ENCODE data around the gene PRCP.
A peak's percentile ranks its signal among the peaks of the same experiment; 100 is the strongest.

The PRCP gene

DNA sequence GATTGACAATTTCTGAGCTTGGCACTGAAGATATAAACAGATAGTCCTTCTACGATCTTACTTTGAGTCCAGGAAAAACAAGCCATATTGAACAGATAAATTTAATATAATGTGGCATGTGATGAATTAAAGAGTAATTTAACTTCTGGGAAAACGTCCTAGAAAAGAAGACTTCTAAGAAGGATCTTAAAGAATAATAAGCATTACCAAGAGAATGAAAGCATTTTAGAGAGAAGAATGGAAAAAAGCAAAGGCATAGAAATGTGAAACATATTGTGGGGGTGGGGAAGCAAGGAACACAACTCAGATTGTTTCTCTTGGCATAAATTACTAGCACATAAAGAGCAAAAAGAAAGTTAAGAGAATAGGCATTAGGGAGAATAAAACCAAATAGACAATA lies 6.7 kb upstream of the PRCP start:
- DNase-seq, result no peak

DNA sequence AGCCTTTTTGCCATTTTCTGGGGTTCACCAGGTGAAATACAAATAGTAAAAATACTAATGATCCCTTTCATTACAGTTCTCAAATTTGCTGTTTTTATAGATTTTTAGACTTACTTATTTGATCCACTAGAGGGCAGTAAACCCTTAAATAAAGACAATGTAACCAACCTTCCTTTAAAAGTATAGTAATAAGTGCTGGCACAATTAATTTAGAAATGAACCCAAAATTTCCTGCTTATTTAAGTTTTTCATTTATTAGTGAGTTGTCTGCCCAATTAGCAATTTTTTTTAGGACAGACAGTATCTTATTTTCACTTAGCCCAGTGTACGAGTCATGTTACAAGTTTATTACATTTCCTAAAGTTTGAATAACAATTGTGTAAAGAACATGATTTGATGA lies 6.0 kb upstream of the PRCP start:
- no peak for DNase-seq

DNA sequence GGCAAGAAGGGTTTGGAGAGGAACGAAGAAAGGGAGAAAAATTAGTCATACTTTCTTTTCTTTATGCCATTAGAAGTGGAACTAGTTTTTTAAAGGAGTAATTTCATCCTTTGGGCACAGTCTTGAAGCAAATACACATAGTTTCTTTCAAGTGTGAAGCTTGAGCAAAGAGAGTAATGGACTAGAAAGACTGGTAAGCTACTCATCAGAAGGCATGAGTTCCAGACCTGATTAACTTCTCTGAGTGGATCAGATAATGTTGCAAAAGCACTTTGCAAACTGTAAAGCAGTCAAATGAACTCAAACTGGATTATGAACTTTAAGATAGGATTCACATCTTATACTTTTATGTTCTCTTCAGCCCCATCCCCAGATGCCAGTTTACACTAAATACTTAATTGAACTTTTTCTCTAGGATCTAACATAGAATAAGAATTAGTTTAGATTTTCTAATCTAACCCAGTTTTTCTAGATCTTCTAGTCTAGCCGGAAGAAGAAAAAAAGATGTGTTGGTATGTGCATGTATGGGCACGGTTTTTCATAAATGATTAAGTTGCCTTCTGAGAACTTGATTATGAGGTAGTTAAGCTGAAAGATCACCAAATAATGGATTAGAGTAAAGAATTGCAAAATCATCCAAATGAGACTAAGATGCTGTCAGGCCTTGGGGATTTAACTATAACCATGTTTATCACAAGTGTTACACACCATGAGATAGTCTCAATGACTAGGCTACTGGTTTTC lies 3.8 kb upstream of the PRCP start:
- no peak for DNase-seq

DNA sequence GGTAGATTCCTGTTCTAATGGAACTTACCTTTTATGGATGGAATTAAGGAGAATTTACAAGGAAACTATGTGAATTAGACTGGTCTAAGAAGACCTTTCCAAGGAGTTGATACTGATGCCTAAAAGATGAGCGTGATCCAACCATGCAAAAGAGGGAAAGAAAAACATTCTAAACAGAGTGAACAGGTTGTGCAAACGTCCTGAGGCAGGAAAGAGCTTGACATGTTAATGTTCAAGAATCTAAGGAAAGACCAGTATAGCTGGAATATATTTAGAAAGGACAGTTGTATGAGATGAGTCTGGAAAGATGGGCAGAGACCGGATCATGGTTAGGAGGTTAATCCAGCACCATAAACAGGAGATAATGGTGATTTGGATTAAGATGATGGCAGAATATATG lies 2.6 kb upstream of the PRCP start:
- DNase-seq, result no peak

DNA sequence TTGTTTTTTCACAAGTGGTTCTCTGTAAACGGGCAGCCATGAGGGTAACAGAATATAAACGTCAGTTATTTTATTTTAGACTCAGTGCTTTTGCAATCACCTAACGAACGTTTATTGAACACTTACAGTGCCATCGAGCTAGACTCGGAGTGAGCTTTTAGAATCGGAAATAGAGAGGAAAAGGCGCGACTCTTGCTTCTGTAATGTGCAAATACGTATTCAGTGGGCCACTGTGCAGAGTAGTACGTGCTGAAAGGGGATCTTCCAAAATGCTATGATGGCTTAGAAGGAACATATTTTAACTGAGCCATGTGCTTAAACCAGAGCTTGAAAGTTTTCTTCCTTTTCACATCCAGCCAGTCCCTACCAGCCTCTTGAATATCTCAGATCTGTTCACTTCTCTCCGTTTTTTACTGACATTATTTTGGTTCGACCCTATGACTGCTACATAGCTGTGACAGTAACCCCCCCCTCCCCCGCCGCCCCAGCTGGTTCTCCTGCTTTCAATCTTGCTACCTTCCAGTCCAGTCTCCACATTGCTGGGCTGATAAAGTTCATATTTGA lies 1.8 kb upstream of the PRCP start:
- no peak for DNase-seq

DNA sequence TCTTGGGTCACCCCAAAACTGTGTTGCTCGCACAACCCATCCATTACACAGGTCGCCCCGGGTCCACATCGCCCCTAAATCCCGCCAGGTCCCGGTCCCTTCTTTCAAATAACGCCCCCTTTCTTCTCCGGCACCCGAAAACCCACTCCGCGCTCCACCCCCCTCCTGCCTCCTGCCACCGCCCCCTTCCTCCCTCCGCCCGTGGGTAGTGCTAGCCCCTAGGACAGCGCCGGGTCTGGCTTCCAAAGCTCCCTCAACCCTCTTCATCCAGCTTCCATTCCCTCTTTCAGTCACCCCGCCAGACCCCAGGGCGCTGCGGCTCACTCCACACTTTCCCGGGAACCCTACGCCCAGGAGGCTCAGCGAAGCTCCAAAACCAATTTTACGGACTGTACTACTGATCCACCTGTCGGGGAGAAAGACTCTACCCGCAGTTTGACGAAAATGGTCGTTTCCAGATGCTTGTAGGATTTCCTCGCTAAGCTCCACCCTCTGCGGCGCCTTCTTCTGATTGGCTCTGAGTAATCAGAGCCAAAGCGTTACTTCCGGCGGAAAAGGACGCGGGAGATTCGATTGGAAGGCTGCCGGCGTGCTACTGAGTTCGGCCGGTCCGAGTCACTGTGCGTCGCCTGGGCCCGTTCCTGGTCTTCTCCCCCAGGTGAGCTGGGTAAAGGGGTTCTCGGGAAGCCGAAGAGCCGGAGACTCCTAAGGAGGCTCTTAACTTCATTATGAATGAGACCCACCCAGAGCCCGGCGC lies 1.1 kb upstream of the PRCP start, which contains the start of gene DDIAS:
Gene DDIAS (plus strand): TSS at position 572 of the 757 bp plus-strand sequence. CDS start 13,003 bp downstream, outside the sequence.
- DNase-seq, result peak; percentile 93

DNA sequence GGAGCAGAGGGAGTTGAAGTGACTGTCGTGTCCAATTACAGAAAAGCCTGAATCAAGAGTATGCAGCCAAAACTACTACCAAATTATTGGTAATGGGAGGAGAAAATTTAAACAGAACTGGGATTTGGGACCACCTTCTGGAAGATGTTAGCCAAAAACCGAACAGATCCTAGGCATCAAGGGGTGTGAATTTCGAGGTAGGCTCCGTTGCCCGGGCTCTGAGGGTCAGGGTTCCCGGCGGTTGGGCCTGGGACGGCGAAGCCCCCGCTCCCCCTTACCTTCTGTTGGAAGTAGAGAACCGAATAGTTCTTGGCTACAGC lies 313 bp downstream of the PRCP start:
- no peak for DNase-seq

DNA sequence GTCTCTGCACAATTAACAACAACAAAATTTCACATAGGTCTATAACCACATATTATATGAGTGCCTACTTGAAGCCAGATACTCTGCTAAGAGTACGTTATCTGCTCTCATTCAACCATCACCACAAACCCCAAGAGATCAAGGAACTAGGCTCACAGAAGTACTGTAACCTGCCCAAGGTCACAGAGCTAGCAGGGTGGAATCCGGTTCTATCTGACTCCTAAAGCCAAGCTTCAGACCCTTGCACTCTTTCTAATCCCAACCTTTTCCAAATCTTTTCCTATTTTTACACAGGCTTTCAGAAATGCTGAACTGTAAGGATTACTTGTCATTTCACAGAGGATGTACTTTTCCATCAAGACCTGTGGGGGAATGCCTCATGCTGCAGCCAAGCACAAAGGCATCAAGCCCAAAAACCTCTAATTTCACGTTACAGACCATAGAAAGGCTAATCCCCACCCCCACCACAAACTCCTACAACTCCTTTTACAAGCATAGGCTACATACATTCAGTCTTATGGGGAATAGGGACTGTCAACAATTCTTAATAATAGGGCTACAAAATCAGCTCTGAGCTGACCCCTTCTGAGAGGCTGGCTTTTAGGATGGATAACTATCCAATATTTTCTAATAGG lies 927 bp downstream of the PRCP start:
- no peak for DNase-seq

DNA sequence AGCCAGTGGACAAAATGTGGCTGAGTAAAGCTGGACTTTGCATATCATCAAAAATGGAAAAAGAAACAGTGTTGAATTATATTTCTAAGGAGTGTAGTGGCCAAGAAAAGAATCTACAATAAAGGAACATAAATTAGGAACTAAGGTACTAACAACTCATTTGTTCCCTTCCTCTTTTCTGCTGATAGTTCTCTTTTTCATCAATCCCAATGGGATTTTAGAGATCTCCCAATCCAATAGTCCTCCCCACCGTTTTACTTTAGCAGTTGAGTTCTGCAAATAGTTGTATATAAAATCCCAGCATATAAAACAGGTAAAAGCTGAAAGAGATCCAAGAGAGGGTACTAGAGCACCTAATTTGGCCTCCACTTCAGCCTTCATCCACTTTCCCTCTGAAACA lies 2.0 kb downstream of the PRCP start:
- no peak for DNase-seq

DNA sequence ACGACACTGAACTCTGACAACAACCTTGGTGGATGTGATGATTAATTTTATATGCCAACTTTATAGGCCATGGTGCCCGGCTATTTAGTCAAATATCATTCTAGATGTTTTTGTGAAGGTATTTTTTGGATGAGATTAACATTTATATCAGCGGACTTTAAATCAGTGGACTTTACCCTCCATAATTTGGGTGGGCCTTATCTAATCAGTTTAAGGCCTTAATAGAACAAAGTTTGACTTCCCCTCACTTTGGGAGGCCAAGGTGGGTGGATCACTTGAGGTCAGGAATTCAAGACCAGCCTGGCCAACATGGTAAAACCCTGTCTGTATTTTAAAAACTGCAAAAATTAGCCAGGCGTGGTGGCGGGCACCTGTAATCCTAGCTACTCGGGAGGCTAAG lies 4.0 kb downstream of the PRCP start:
- no peak for DNase-seq

DNA sequence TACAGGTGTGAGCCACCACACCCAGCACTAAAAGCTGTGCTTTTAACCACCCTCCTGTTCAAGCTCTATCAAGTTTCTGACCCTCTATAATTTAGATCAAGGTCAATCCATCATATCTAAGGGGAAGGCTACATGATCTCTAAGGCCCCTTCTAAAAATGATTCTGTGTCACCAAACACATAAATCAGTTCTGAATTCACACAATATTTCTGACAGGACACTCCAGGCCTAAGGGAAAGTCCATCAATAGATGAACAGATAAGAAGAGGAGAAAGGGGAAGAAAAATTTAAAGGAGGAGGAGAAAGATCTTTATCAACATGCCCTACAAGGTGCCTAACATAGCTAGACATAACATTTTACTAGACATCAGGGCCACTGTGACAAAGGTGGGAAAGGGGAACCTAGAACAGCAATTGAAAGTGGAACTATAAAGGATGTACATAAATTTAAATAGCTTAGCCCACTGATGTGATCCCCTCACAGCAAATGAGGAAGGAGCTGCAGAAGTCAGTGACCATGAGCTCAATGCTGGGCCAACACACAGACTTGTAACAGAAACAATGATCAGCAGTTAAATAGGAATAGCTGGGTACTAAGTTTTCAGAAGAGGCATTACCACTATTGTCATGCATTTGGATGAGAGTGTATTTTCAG lies 4.7 kb downstream of the PRCP start:
- no peak for DNase-seq

DNA sequence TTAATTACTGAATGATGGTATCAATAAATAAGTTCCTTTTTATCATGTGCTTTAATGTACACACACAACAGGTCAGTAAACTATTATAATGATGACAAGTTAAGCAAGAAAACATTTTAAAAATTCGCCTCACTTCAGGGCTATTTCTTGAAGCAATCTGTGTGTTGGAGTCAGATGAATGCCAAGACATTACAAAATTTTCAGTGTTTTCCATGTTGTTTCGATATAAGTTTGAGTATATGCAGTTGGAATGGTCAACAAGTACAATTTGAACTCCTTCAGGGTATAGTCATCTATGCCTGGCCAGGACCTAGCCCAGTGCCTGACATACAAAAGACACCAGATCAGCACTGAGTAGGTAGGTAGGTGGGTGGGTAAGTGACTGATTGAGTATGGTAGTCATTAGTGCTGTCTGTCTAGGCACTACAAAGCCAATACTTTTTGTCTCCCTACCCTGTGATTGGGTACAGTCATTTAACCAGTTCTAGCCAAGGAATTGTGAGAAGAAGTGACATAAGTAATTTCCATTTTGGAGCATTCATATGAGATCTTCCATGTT lies 7.5 kb downstream of the PRCP start:
- no peak for DNase-seq

DNA sequence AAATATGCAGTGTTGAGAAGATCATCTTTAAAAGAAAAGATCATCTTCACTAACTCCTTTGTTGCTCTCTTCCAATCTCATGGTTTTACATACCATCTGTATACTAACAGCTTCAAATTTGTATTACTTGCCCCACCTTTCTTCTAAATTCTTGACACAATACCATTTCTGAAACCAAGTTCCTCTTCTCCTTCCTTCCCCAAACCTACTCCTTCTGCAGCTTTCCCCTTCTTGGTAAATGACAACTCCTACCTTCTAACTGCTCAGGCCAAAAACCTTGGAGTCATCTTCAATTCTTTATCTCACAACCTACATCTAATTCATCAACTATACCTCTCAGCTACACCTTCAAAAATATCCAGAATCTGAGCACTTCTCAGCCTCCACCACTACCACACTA lies 9.3 kb downstream of the PRCP start:
- DNase-seq, result no peak

DNA sequence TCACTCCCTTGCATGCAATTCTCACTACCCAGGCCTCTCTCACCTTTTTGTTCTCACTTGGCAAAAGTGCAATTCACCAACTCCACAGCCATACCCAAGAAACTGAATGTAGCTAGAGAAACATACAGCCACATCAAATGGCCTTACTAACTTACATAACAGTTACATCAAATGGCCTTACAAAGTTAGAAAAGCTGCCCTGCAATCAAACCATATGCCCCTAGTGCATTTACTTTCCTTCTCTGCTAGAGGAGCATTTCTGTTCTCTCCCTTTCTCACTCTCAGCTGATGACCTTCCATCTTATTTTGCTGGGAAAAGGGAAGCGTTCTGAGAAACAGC lies 10.3 kb downstream of the PRCP start:
- no peak for DNase-seq

DNA sequence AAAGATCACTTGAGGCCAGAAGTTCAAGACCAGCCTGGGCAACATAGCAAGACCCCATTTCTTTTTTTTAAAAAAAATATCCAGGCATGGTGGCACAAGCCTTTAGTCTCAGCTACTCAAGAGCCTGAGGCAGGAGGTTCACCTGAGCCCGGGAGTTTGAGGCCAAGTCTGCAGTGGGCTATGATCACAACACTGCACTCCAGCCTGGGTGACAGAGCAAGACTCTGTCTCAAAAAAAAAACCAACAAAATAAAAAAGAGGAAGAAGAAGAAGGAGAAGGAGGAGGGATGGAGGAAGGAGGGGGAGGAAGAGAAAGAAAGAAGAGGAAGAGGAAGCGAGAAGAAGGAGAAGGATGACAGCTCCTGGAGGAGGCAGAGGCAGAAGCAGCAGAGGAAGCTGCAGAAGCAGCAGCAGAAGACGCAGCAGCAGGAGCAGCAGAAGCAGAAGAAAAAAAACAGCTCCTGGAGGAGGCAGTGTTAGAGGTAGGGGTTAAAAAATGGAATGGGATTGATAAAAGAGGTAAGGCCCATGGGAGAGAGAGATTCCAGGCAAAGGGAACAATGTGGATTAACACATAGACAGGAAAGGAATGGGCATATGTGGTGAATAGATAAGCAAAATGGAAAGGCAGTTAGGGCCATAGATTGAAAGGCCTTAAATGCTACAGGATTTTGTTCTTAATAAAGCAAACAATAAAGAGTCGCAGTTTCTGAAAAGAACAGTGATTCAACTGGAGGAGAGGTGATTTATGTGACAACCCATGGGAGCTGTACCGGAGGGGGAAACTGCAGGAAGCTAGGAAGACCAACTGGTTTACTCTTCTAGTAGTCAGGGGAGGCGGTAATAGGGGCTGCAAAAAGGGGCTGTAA lies 10.9 kb downstream of the PRCP start:
- no peak for DNase-seq

DNA sequence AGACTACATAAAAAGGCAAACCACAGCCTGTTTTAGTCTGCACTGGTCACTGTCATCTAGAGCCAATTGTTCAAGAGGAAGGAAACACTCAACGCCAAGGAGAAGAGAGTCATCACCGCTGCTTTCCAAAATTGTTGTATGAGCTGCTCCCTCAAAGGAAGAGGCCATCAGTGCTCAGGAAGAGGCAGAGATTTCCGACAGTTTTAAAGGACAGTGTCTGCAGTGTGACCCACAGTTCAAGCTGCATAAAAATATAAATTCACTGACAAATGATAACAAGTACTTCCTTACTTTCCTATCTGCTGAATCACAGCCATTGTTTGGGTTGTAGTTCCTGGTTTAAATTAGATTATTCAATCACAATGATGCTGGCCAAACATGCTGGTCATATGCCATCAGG lies 16.4 kb downstream of the PRCP start:
- DNase-seq, result no peak

DNA sequence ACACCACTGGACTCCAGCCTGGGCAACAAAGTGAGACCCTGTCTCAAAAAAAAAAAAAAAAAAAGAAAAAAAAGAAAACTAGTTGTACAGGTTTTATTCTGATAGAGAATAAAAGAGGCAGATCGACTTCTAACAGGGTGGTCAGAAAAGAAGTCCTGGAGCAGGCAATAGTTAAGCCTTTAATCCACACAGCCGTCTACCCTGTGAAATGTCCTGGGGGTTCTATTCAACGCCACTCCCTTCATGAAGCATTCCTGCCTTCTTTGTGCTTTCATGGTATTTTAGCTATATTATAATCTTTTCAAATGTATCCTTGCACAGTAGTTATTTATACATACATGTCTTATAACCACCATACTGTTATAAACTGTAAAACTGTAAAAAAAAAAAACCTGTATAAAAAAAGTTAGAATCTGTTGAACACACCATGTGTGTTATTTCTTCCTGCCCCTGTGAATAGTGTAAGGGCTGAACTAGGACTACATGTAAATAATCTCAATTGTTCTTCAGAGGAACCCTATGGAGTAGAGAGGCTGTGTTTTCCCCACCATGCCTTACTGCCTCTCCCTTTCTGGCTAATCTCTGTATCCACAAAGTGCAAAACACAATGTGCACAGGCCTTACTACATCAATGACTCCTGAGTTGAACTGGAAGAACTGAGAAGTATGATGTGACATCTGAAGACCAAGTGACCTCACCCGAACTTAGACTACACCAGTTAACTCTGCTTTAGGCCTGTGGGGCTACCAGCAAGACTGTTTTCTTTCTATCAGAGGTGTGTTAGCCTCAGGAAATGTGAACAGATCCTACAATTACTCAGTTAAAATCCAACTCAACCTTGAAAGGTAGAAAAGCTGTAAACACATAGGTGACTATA lies 25.3 kb downstream of the PRCP start:
- no peak for DNase-seq

DNA sequence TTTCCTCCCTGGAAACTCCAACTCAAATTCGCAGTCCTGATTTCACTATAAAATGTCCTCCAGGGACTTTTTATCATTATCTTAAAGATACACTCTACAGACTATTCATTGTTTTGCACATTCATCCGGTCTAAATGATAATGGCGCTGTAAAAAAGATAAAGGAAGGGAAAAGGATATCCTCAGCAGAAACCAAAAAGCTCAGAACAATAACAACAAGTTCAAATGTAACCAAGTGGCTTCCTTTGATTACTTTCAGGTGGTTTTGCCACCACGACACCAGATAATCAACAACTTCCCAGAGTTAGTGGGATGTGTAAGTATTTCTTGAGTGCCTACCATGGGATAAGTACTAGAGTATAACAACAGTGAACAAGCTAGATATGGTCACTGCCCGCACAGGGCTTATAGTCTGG lies 26.3 kb downstream of the PRCP start:
- DNase-seq, result no peak

DNA sequence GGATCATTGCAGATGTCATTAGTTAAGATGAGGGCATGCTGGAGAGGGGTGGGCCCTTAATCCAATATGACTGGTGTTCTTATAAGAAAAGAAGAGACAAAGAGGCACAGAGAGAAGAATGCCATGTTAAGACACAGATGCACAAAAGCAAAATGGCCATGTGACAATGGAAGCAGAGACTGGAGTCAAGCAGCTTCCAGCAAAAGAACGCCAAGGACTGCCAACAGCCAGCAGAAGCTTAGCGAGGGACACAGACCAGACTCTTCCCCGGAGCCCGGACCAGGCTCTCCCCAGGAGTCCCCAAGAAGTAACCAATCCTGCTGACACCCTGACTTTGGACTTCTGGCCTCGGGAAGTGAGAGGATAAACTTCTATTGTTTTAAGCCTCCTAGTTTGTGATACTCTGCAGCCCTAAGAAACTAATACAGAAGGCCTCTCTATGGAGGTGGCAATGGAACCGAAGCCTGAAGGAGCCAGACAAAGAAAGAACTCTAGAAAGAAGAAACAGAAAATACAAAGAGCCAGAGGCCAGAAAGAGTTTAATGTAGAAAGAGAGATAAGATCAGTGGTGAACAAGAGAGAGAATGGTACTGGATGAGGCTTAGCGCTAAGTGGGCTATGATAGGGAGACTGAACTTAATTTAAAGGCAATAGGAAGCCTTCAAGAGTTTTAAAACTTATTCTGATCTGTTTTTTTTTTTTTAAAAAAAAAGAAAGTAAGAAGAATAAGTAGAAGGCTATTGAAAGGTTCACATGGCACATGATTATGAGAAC lies 27.7 kb downstream of the PRCP start:
- DNase-seq, result no peak

DNA sequence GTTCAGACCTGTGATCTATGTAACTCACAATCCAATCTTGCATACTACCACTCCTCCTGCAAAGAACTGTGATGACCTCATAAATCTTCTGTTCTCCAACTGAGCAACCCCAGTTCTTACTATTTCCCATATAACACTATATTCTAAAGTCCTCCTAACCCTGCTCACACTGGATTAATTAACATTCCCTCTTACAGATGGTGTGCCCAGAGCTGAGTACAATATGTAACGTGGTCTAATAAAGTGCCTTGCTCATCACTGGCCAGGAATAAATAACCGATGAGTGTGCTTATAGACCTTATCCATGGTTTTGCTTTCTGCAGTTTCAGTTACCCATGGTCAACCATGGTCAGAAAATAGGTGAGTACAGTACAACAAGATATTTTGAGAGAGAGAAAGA lies 28.6 kb downstream of the PRCP start:
- no peak for DNase-seq
